Measurements from ENCODE around the gene MFSD6.

DNA sequence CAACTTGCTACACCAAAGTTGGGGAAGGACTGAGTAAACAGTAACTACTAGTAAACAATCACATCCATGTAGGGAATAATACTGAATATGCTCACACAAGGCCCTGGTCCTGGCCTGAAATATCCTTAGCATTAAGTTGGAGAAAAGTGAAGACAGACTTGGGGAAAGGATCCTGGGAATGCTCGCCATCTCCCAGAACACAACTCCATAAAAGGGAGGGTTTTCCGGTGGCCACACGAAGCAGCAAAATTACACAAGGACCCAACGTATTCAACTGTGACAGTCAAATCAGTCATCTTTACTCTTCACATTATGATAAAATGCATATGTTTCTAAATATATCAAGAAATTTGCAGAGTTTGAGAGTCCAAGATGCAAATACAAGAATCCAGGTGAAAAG lies 119.1 kb downstream of the MFSD6 start:
- no peak for TF ChIP-seq CTCF (IDR thresholded peaks at IDR 0.05)
- TF ChIP-seq POLR2A (IDR thresholded peaks at IDR 0.05): no peak
